Measurements from ENCODE around the gene POLR1D.

Gene POLR1D

GRCh38 chr13:27621366-27622101, at the start of gene POLR1D:
Gene POLR1D, plus strand, starts transcription at chr13:27621892. Its CDS starts 92 bp downstream, at chr13:27621984.
- peak; percentile 62 for DNase-seq (ENCODE audit: insufficient read length, low spot score)
- peak; percentile 73 for FAIRE-seq

- no peak for DNase-seq (ENCODE audit: insufficient read length, low spot score)
- peak; percentile 47 for FAIRE-seq
These were observed 49.3 kb upstream of the POLR1D start for GRCh38 chr13:27572234-27572901.

GRCh38 chr13:27573265-27573664, 48.4 kb upstream of the POLR1D start:
- DNase-seq (ENCODE audit: insufficient read length, low spot score) (no peak), FAIRE-seq (no peak)

- FAIRE-seq = no peak
- DNase-seq (ENCODE audit: insufficient read length, low spot score) = no peak
These were observed 47.0 kb upstream of the POLR1D start for GRCh38 chr13:27574661-27575060.

GRCh38 chr13:27578121-27579030, 43.3 kb upstream of the POLR1D start:
- FAIRE-seq (no peak), DNase-seq (ENCODE audit: insufficient read length, low spot score) (no peak)

- FAIRE-seq (no peak), DNase-seq (ENCODE audit: insufficient read length, low spot score) (no peak)
These were observed 38.0 kb upstream of the POLR1D start for GRCh38 chr13:27583645-27584044.

GRCh38 chr13:27587095-27587746, 34.5 kb upstream of the POLR1D start:
- DNase-seq (ENCODE audit: insufficient read length, low spot score) (no peak), FAIRE-seq (no peak)

- no peak for DNase-seq (ENCODE audit: insufficient read length, low spot score)
- no peak for FAIRE-seq
These were observed 33.3 kb upstream of the POLR1D start for GRCh38 chr13:27588405-27588804.

- FAIRE-seq (peak; percentile 66), DNase-seq (ENCODE audit: insufficient read length, low spot score) (no peak)
These were observed 28.8 kb upstream of the POLR1D start for GRCh38 chr13:27592865-27593264.

- no peak for FAIRE-seq
- no peak for DNase-seq (ENCODE audit: insufficient read length, low spot score)
These were observed 28.4 kb upstream of the POLR1D start for GRCh38 chr13:27593267-27593666.

- no peak for DNase-seq (ENCODE audit: insufficient read length, low spot score)
- peak; percentile 21 for FAIRE-seq
These were observed 26.5 kb upstream of the POLR1D start for GRCh38 chr13:27595055-27595811.

- FAIRE-seq (no peak), DNase-seq (ENCODE audit: insufficient read length, low spot score) (no peak)
These were observed 22.6 kb upstream of the POLR1D start for GRCh38 chr13:27599096-27599495.

- FAIRE-seq = no peak
- no peak for DNase-seq (ENCODE audit: insufficient read length, low spot score)
These were observed 21.7 kb upstream of the POLR1D start for GRCh38 chr13:27599845-27600553.

GRCh38 chr13:27600711-27601110, 21.0 kb upstream of the POLR1D start:
- no peak for DNase-seq (ENCODE audit: insufficient read length, low spot score)
- FAIRE-seq = no peak

GRCh38 chr13:27601208-27601607, 20.5 kb upstream of the POLR1D start:
- no peak for FAIRE-seq
- no peak for DNase-seq (ENCODE audit: insufficient read length, low spot score)

GRCh38 chr13:27601803-27602202, 19.9 kb upstream of the POLR1D start:
- DNase-seq (ENCODE audit: insufficient read length, low spot score) (no peak), FAIRE-seq (no peak)

- FAIRE-seq (peak; percentile 53), DNase-seq (ENCODE audit: insufficient read length, low spot score) (no peak)
These were observed 16.6 kb upstream of the POLR1D start for GRCh38 chr13:27605099-27605498.

GRCh38 chr13:27605610-27606200, 16.0 kb upstream of the POLR1D start:
- FAIRE-seq = peak; percentile 55
- no peak for DNase-seq (ENCODE audit: insufficient read length, low spot score)

- DNase-seq (ENCODE audit: insufficient read length, low spot score) (no peak), FAIRE-seq (peak; percentile 26)
These were observed 14.6 kb upstream of the POLR1D start for GRCh38 chr13:27607125-27607524.

Measured in GM19239 (cell line).